Mucosa of descending colon (tissue), 3 donors: ENCODE data around the gene B9D1. TPM values are rescaled to one million over a fixed set of nuclear protein-coding genes. Genes with fewer than 3 reads are reported as not detected.

Experiments used
- ATAC-seq: fragments of 200-7000 bp; cut with Tn5 transposase; one replicate; pipeline ENCODE4 v1.9.1; 2020; ENCODE audit warnings: mild to moderate bottlenecking, moderate library complexity
- DNase-seq, 3 donors: peaks; one replicate each; pipeline ENCODE4 v3.0.0-alpha.2; 2020
- H3K36me3 ChIP-seq: fragments of 200-600 bp; one replicate; pipeline ENCODE4 v1.8.0; 2021; ENCODE audit warnings: low read depth, mild to moderate bottlenecking
- H3K4me1 ChIP-seq: fragments of 200-600 bp; one replicate; pipeline ENCODE4 v1.8.0; 2021; ENCODE audit warnings: low read depth, mild to moderate bottlenecking
- H3K4me3 ChIP-seq: fragments of 200-600 bp; one replicate; pipeline ENCODE4 v1.8.0; 2021; ENCODE audit warnings: mild to moderate bottlenecking
- H3K9me3 ChIP-seq: fragments of 200-600 bp; one replicate; pipeline ENCODE4 v1.8.0; 2021; ENCODE audit warnings: mild to moderate bottlenecking
- intact Hi-C, 2 donors: fragments of 100-400 bp; cut with DNase I in 1 of 2; cut with micrococcal nuclease in 1 of 2; formaldehyde crosslinking; loops; one replicate each; pipeline versions ENCODE4 v1.11.0 to v1.11.1; 2022; cut with DNase I, micrococcal nuclease
- total RNA-seq, 3 donors: library from RNA; stranded (reverse); fragmentation: NEBNext Ultra II Directional in 2 of 3; extraction: Animal tissue kit (Norgen Biotek cat#: 25700) in 2 of 3; gene quantifications; one replicate each; pipeline versions ENCODE4 v1.2.1 to v1.2.4, GENCODE V29; 2021 to 2023
- TF ChIP-seq, protein P1 (sequence below): fragments of 200-600 bp; IDR thresholded peaks from one replicate; pipeline ENCODE4 v1.8.0; 2022; ENCODE audit warnings: antibody characterized with exemption, mild to moderate bottlenecking
- donor health status: DM: no; HTN: no; CAD: no; lungs with moderate emphysema.
- donor health status: DM: no; HTN: no; CAD: no.
- donor health status: DM: no; HTN: yes; CAD: no.

Gene B9D1
- total RNA-seq, 3 donors from 2014 or later, result 5.1 to 11.8 (median 10.7) TPM

DNA sequence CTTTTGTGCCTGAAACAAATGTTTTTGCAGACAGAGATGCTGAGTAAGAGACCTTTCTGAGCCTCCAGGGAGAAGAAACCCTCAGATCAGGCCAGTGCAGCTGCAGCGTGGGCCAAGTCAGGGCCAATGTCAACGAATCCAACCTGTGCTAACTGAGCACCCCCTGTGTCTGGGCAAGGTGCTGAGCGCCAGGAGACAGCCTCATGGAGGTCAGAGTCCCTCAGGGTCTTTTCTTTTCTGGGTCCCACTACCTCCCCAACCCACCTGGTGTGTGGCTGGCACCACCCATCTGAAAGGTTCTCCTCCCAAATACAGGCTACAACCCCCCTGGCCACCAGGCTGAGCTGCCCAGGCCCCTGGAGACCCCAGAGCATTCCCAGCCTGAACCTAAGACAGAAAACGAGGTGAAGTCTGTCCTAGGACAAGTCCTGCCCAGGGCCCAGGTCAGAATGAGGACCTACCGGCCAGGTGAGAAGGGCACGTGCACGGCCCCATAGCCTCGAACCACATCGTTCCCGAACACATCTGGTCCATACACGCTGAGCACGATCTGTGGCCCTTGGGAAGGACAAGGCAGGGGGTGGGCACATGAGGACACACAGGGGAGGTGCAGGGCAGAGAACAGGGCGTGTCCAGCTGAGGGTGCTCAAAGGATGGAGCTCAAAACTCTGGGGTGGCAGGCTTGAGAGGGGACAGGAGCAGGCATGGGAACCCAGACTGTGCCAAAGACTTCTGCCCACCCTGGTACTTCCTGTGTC, 15.0 kb downstream of the B9D1 start:
- Histone ChIP-seq H3K4me3 (no peak overlapping the region), H3K9me3 (no peaks in the 10 kb centered on the region), H3K4me1 (peaks cover 14% of the 10 kb centered on the region), H3K36me3 (no peaks in the 10 kb centered on the region)
- peak in 1 of 3 donors; percentile 39 for DNase-seq
- TF ChIP-seq, protein P1, sequence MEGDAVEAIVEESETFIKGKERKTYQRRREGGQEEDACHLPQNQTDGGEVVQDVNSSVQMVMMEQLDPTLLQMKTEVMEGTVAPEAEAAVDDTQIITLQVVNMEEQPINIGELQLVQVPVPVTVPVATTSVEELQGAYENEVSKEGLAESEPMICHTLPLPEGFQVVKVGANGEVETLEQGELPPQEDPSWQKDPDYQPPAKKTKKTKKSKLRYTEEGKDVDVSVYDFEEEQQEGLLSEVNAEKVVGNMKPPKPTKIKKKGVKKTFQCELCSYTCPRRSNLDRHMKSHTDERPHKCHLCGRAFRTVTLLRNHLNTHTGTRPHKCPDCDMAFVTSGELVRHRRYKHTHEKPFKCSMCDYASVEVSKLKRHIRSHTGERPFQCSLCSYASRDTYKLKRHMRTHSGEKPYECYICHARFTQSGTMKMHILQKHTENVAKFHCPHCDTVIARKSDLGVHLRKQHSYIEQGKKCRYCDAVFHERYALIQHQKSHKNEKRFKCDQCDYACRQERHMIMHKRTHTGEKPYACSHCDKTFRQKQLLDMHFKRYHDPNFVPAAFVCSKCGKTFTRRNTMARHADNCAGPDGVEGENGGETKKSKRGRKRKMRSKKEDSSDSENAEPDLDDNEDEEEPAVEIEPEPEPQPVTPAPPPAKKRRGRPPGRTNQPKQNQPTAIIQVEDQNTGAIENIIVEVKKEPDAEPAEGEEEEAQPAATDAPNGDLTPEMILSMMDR, result no peak
- intact Hi-C loops, result no loop called here
- ATAC-seq, result no peak

DNA sequence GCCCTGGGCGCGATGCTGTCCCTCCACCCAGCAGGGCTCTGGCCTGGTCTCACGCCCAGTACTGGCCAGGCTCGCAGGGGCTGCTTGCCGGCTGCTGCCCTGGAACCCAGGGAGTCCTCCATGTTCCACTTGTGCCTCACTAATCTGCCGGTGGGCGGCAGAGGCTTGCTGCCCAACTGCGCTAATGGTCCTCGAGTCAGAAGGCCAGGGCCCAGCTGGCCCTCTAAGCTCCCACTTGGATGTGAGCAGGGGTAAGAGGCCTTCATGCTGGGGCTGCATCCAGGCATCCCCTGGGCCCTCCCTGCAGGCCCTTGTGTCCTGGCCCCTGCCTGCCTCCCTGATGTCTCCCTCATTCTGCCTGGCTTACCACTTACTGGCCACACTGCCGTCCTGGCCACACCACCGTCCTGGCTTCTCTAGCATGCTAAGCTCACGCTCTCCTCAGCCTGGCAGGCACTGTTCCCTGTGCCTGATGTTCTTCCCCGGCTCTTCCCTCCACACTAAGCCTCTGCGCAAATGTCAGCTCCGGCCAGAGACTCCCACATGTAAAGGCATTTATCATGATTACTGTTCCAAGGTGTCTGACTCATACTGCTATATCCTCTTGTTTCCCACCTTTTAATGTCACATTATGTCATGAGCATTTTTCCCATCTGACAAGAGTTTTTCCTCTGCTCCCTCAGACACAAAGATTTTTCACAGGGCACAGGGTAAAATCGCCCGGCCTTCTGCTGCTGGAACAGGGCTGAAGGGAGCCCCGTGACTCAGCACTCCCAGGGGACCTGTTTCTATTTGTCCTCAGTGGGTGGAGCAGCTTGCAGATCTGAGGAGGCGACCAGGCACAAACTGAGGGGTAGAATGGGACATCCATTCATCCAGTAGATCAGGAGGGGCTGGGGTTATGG, 15.9 kb downstream of the B9D1 start:
- Histone ChIP-seq H3K4me1 (peaks cover 14% of the 10 kb centered on the region), H3K4me3 (no peak overlapping the region), H3K9me3 (no peaks in the 10 kb centered on the region), H3K36me3 (no peaks in the 10 kb centered on the region)
- DNase-seq (peak in 1 of 3 donors; percentile 54), ATAC-seq (peak; percentile 28)
- intact Hi-C loops, result no loop called here
- TF ChIP-seq, protein P1, result no peak

DNA sequence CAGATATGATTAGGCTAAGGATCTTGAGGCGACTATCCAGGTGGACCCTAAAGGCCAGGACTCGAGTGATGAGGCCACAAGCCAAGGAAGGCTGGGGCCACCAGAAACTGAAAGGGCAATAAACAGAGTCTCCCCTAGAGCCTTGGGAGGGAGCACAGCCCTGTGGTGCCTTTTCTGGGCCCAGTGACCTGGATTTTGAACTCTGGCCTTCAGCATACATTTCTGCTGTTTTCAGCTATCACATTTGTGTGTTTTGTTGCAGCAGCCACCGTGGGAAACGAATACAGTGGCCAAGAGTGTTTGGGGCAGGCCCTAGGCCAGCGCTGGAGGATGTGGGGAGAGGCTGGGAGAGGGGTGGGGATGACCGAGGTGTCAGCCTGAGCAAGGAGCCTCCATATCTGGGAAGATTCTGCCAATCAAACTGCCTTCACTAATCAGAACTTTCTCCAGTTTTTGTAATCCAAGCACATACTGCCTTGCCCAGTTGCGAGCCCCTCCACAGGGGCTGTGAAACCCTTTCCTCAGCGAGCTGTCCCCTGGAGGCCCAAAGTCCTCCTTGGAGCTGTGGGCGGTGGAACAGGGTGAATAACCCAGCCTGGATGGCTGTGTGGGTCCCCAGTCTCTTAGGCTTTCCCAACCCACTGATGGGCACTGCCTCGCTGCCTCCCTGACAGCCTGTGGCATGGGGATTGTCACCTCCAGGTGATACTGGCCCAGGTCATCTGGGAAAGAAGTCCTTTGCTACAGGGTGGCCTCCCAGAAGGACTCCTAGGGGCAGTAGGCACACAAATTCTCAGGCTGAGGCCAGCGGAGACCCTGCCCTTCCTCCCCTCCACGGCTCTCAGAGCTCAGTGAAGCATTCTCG, 16.8 kb downstream of the B9D1 start:
- Histone ChIP-seq H3K4me1 (peaks cover 14% of the 10 kb centered on the region), H3K9me3 (no peaks in the 10 kb centered on the region), H3K4me3 (no peak overlapping the region), H3K36me3 (no peaks in the 10 kb centered on the region)
- TF ChIP-seq, protein P1, result no peak
- DNase-seq (peak in 1 of 3 donors; percentile 37), ATAC-seq (no peak)
- intact Hi-C loops, result no loop called here

DNA sequence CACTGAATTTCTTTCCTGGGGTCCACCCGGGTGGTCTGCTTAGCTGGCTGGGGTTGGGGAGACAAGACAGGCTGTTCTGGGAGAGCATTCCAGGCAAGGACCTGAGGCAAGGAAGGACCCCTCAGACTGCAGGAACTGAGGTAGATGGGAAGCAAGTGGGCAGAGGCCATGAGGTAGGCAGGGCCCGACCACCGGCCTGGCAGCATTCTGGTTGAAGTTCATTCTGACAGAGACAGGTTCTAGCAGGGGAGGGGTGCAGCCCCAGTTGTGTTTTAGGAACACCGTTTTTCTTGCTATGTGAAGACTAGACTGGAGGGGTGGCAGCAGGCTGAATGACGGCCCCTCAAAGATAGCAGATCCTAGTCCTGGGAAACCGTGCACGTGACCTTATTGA, 17.5 kb downstream of the B9D1 start:
- no peak for ATAC-seq

More for the DNA sequence above, 17.5 kb downstream of the B9D1 start:
- no peak for DNase-seq
- intact Hi-C loops, result no loop called here
- TF ChIP-seq, protein P1, result no peak
- no peaks in the 10 kb centered on the region for H3K36me3 ChIP-seq
- H3K4me3 ChIP-seq, result no peak overlapping the region
- H3K4me1 ChIP-seq, result peaks cover 14% of the 10 kb centered on the region
- no peaks in the 10 kb centered on the region for H3K9me3 ChIP-seq
